Measurements from ENCODE around the gene CLEC4G. TPM values are rescaled to one million over a fixed set of nuclear protein-coding genes. Genes with fewer than 3 reads are reported as not detected.

The CLEC4G gene
- total and polyA plus RNA-seq, 7 donors = 0.08 to 0.69 (median 0.38) TPM; not detected in 2

GRCh38 chr19:7729211-7729610 lies 2.7 kb downstream of the CLEC4G start:
- intact Hi-C loops (cut with DNase I) = no loop called here
- no peak for DNase-seq
- no peaks in the 10 kb centered on the region for H3K9me3 ChIP-seq
- H3K27ac ChIP-seq = no peak overlapping the region
- 13 to 14% (median 14%) methylated on average over 16 of the region's 16 CpGs for WGBS, 3 donors
- no peaks in the 10 kb centered on the region for H3K4me1 ChIP-seq
- no peaks in the 10 kb centered on the region for H3K36me3 ChIP-seq (ENCODE audit: insufficient read depth in 1 of 2, low read depth in 1 of 2)
- ATAC-seq = no peak
- H3K4me3 ChIP-seq = no peak overlapping the region
- peaks cover 0 to 52% (median 19%) of the 10 kb centered on the region in 3 donors for H3K27me3 ChIP-seq (ENCODE audit: insufficient read depth in 3 of 3, low read length in 2 of 3)
- no peak for TF ChIP-seq CTCF (IDR thresholded peaks at IDR 0.05)

GRCh38 chr19:7725791-7726190 lies 6.1 kb downstream of the CLEC4G start:
- no peak overlapping the region for H3K4me3 ChIP-seq
- no peak for DNase-seq
- TF ChIP-seq CTCF (IDR thresholded peaks at IDR 0.05) = no peak
- no peak for ATAC-seq
- H3K9me3 ChIP-seq = no peaks in the 10 kb centered on the region
- no peak overlapping the region for H3K27ac ChIP-seq
- H3K4me1 ChIP-seq = no peaks in the 10 kb centered on the region
- 39 to 50% (median 48%) methylated on average over 2 of the region's 2 CpGs for WGBS, 3 donors
- H3K36me3 ChIP-seq (ENCODE audit: insufficient read depth in 1 of 2, low read depth in 1 of 2) = no peaks in the 10 kb centered on the region
- peaks cover 0 to 47% (median 9%) of the 10 kb centered on the region in 3 donors for H3K27me3 ChIP-seq (ENCODE audit: insufficient read depth in 3 of 3, low read length in 2 of 3)
- intact Hi-C loops (cut with DNase I) = no loop called here

GRCh38 chr19:7722231-7722651 lies 9.7 kb downstream of the CLEC4G start:
- TF ChIP-seq CTCF (IDR thresholded peaks at IDR 0.05) = no peak
- Histone ChIP-seq H3K4me3 (no peak overlapping the region), H3K4me1 (no peaks in the 10 kb centered on the region), H3K27ac (no peak overlapping the region), H3K27me3 (ENCODE audit: insufficient read depth in 3 of 3, low read length in 2 of 3) (peaks cover 0 to 18% (median 0%) of the 10 kb centered on the region in 3 donors), H3K9me3 (no peaks in the 10 kb centered on the region), H3K36me3 (ENCODE audit: insufficient read depth in 1 of 2, low read depth in 1 of 2) (no peaks in the 10 kb centered on the region)
- intact Hi-C loops (cut with DNase I) = no loop called here
- ATAC-seq (no peak), DNase-seq (no peak)
- 27 to 37% (median 33%) methylated on average over 5 of the region's 5 CpGs for WGBS, 3 donors

- no peaks in the 10 kb centered on the region for H3K36me3 ChIP-seq (ENCODE audit: insufficient read depth in 1 of 2, low read depth in 1 of 2)
- H3K27ac ChIP-seq = no peak overlapping the region
- H3K9me3 ChIP-seq = peaks cover 6% of the 10 kb centered on the region
- TF ChIP-seq CTCF (IDR thresholded peaks at IDR 0.05) = no peak
- no peaks in the 10 kb centered on the region for H3K4me1 ChIP-seq
- intact Hi-C loops (cut with DNase I) = no loop called here
- 77 to 82% (median 79%) methylated on average over 6 of the region's 6 CpGs for WGBS, 3 donors
- peaks cover 0 to 13% (median 0%) of the 10 kb centered on the region in 3 donors for H3K27me3 ChIP-seq (ENCODE audit: insufficient read depth in 3 of 3, low read length in 2 of 3)
- DNase-seq (no peak), ATAC-seq (no peak)
- no peak overlapping the region for H3K4me3 ChIP-seq
Observed at GRCh38 chr19:7720351-7720750, 11.6 kb downstream of the CLEC4G start.

GRCh38 chr19:7718668-7719067 lies 13.2 kb downstream of the CLEC4G start:
- DNase-seq (no peak), ATAC-seq (no peak)
- peaks cover 6% of the 10 kb centered on the region for H3K9me3 ChIP-seq
- no peaks in the 10 kb centered on the region for H3K4me1 ChIP-seq
- H3K27me3 ChIP-seq (ENCODE audit: insufficient read depth in 3 of 3, low read length in 2 of 3) = peaks cover 0 to 12% (median 0%) of the 10 kb centered on the region in 3 donors
- no peak overlapping the region for H3K4me3 ChIP-seq
- 39 to 49% (median 44%) methylated on average over 8 of the region's 8 CpGs for WGBS, 3 donors
- intact Hi-C loops (cut with DNase I) = no loop called here
- H3K36me3 ChIP-seq (ENCODE audit: insufficient read depth in 1 of 2, low read depth in 1 of 2) = no peaks in the 10 kb centered on the region
- no peak overlapping the region for H3K27ac ChIP-seq
- TF ChIP-seq CTCF (IDR thresholded peaks at IDR 0.05) = no peak
